ENCODE results near the gene GRAP2. TPM values are rescaled to one million over a fixed set of nuclear protein-coding genes. Genes with fewer than 3 reads are reported as not detected.

The GRAP2 gene
- total RNA-seq, 1 donor: 94.1 TPM

GRCh38 chr22:39908737-39909136 is 7.9 kb downstream of the GRAP2 start:
- H3K4me3 ChIP-seq (ENCODE audit: low read length): no peak overlapping the region
- H3K27me3 ChIP-seq (ENCODE audit: insufficient read depth, low read length): no peaks in the 10 kb centered on the region
- H3K9me3 ChIP-seq (ENCODE audit: low read depth, low read length): no peaks in the 10 kb centered on the region
- H3K4me1 ChIP-seq (ENCODE audit: insufficient read depth, low read length): peaks cover 49% of the 10 kb centered on the region

DNA sequence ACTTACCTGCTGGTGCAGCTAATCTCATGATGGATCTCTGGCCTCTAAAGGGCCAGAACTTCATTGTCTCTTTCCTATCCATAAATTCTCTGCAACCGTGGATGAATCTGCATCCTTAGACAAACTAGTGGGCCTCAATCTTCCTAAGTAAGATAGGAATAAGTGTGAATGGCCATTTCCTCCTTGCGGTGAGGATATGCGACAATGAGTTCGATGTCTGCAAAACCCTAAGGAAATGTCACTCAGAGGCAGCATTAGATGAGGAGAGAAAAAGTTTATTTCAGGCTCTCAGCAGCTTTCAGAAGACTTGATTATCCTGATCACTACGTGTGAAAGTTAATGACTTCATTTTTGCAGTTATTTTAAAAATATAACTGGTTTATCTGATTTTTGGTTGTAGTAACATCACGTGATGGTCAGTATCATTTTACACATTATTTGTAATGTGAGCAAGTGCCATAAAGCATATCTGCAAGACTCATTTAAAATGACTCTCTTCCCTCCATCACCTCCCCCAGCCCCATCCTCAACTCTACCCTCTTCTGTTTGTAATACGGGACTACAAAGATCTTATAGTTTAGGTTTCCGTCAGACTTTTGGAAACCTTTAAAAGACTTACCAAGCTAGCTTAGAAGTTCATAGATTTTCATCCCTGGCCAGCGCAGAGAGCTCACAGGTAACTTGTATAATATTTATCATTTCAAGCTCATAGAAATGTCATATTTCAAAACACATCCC is 10.2 kb downstream of the GRAP2 start:
- no peaks in the 10 kb centered on the region for H3K27me3 ChIP-seq (ENCODE audit: insufficient read depth, low read length)
- peaks cover 72% of the 10 kb centered on the region for H3K4me1 ChIP-seq (ENCODE audit: insufficient read depth, low read length)
- H3K4me3 ChIP-seq (ENCODE audit: low read length): no peak overlapping the region
- H3K9me3 ChIP-seq (ENCODE audit: low read depth, low read length): no peaks in the 10 kb centered on the region

DNA sequence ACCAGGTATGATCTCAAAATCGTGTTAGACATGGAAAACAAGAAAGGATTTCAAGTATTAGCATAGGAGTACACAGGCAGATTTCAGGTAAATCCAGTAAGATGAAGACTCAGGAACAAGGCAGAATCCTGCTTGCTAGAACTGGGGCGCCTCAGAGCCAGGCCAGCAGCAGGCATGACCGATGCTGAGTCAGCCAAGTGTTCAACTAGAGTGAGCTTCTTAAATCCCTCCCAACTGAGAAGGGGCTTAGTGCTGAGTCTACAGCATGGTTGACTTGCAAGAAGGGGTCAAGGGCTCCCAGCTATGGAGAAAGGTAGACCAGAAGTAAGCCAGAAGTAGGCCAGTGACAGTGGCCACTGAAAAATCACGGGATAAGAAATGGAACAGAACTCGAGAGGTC is 12.4 kb downstream of the GRAP2 start:
- Histone ChIP-seq H3K4me1 (ENCODE audit: insufficient read depth, low read length) (peaks cover 85% of the 10 kb centered on the region), H3K27me3 (ENCODE audit: insufficient read depth, low read length) (no peaks in the 10 kb centered on the region), H3K9me3 (ENCODE audit: low read depth, low read length) (no peaks in the 10 kb centered on the region), H3K4me3 (ENCODE audit: low read length) (no peak overlapping the region)

DNA sequence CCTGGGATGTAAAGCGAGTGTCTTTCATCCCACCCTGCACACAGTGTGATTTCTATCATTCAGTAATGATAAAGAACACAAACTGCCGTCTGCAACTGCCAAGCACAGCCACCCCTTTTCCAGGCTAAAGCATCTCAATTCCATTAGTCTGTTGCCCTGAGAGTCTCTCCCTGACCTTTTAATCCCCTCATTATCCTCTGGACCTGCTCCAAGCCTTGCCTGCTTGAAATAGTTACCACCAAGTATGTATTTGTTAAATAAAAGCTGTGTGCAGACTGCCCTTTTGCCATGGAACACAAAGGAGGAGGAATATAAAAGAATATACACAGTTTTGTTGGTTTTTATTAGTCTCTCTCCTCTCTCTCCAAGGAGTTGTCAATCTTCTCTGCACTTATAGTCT is 13.0 kb downstream of the GRAP2 start:
- peaks cover 82% of the 10 kb centered on the region for H3K4me1 ChIP-seq (ENCODE audit: insufficient read depth, low read length)
- no peaks in the 10 kb centered on the region for H3K27me3 ChIP-seq (ENCODE audit: insufficient read depth, low read length)
- no peak overlapping the region for H3K4me3 ChIP-seq (ENCODE audit: low read length)
- H3K9me3 ChIP-seq (ENCODE audit: low read depth, low read length): no peaks in the 10 kb centered on the region

DNA sequence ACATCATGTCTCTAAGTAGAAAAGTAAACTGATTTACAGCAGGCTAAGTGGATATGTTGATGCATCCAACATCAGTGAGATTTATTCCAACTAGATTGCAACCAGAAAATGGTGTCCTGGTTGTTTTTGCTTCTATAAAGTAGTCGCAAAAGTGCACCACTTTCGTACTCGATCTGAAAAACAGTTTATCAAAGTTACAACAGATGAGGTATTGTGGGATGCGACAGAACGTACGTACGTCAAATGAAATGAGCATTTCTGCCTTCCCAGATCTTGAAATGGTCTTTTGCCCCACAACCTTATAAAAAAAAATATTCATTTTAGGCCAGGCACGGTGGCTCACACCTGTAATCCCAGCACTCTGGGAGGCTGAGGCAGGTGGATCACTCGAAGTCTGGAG is 13.7 kb downstream of the GRAP2 start:
- peaks cover 79% of the 10 kb centered on the region for H3K4me1 ChIP-seq (ENCODE audit: insufficient read depth, low read length)
- no peak overlapping the region for H3K4me3 ChIP-seq (ENCODE audit: low read length)
- no peaks in the 10 kb centered on the region for H3K27me3 ChIP-seq (ENCODE audit: insufficient read depth, low read length)
- no peaks in the 10 kb centered on the region for H3K9me3 ChIP-seq (ENCODE audit: low read depth, low read length)

GRCh38 chr22:39915295-39915726 is 14.4 kb downstream of the GRAP2 start:
- H3K4me3 ChIP-seq (ENCODE audit: low read length): no peak overlapping the region
- peaks cover 79% of the 10 kb centered on the region for H3K4me1 ChIP-seq (ENCODE audit: insufficient read depth, low read length)
- no peaks in the 10 kb centered on the region for H3K9me3 ChIP-seq (ENCODE audit: low read depth, low read length)
- no peaks in the 10 kb centered on the region for H3K27me3 ChIP-seq (ENCODE audit: insufficient read depth, low read length)

DNA sequence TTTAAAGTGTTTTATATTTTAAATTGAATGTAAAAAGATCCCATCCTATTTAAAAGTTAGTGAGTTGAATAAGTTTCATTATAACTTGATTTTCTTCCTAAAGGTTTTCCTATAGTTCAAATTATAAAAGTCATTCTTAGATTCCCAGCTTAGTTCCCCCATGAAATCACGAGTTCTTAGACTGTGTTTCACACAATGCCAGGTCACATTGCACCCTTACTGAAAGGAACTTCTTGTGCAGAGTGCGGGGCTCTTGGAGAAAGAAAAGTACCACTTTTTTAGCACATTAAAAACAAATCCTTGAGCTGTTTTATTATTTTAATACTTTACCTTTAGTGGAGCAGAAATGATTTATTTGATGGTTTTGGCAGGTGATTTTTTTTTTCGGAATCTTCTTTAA is 15.6 kb downstream of the GRAP2 start:
- Histone ChIP-seq H3K27me3 (ENCODE audit: insufficient read depth, low read length) (no peaks in the 10 kb centered on the region), H3K9me3 (ENCODE audit: low read depth, low read length) (no peaks in the 10 kb centered on the region), H3K4me3 (ENCODE audit: low read length) (no peak overlapping the region), H3K4me1 (ENCODE audit: insufficient read depth, low read length) (peaks cover 77% of the 10 kb centered on the region)

GRCh38 chr22:39917197-39917643 is 16.3 kb downstream of the GRAP2 start:
- H3K9me3 ChIP-seq (ENCODE audit: low read depth, low read length): no peaks in the 10 kb centered on the region
- peaks cover 73% of the 10 kb centered on the region for H3K4me1 ChIP-seq (ENCODE audit: insufficient read depth, low read length)
- H3K27me3 ChIP-seq (ENCODE audit: insufficient read depth, low read length): no peaks in the 10 kb centered on the region
- no peak overlapping the region for H3K4me3 ChIP-seq (ENCODE audit: low read length)

GRCh38 chr22:39917776-39918495 is 17.1 kb downstream of the GRAP2 start:
- H3K4me1 ChIP-seq (ENCODE audit: insufficient read depth, low read length): peaks cover 73% of the 10 kb centered on the region

GRCh38 chr22:39920134-39920743 is 19.4 kb downstream of the GRAP2 start:
- H3K9me3 ChIP-seq (ENCODE audit: low read depth, low read length): no peaks in the 10 kb centered on the region
- no peaks in the 10 kb centered on the region for H3K27me3 ChIP-seq (ENCODE audit: insufficient read depth, low read length)
- H3K4me1 ChIP-seq (ENCODE audit: insufficient read depth, low read length): peaks cover 71% of the 10 kb centered on the region
- H3K4me3 ChIP-seq (ENCODE audit: low read length): no peak overlapping the region

More at GRCh38 chr22:39917776-39918495, 17.1 kb downstream of the GRAP2 start:
- no peaks in the 10 kb centered on the region for H3K9me3 ChIP-seq (ENCODE audit: low read depth, low read length)
- no peak overlapping the region for H3K4me3 ChIP-seq (ENCODE audit: low read length)
- no peaks in the 10 kb centered on the region for H3K27me3 ChIP-seq (ENCODE audit: insufficient read depth, low read length)

GRCh38 chr22:39923696-39924095 is 22.8 kb downstream of the GRAP2 start:
- Histone ChIP-seq H3K27me3 (ENCODE audit: insufficient read depth, low read length) (no peaks in the 10 kb centered on the region), H3K4me3 (ENCODE audit: low read length) (no peak overlapping the region), H3K9me3 (ENCODE audit: low read depth, low read length) (no peaks in the 10 kb centered on the region), H3K4me1 (ENCODE audit: insufficient read depth, low read length) (peaks cover 82% of the 10 kb centered on the region)

- no peaks in the 10 kb centered on the region for H3K27me3 ChIP-seq (ENCODE audit: insufficient read depth, low read length)
- H3K4me3 ChIP-seq (ENCODE audit: low read length): no peak overlapping the region
- no peaks in the 10 kb centered on the region for H3K9me3 ChIP-seq (ENCODE audit: low read depth, low read length)
- H3K4me1 ChIP-seq (ENCODE audit: insufficient read depth, low read length): peaks cover 84% of the 10 kb centered on the region
These were observed 23.4 kb downstream of the GRAP2 start for GRCh38 chr22:39924286-39924685.

GRCh38 chr22:39925273-39925672 is 24.4 kb downstream of the GRAP2 start:
- H3K9me3 ChIP-seq (ENCODE audit: low read depth, low read length): no peaks in the 10 kb centered on the region
- H3K4me1 ChIP-seq (ENCODE audit: insufficient read depth, low read length): peaks cover 84% of the 10 kb centered on the region
- no peaks in the 10 kb centered on the region for H3K27me3 ChIP-seq (ENCODE audit: insufficient read depth, low read length)
- no peak overlapping the region for H3K4me3 ChIP-seq (ENCODE audit: low read length)

DNA sequence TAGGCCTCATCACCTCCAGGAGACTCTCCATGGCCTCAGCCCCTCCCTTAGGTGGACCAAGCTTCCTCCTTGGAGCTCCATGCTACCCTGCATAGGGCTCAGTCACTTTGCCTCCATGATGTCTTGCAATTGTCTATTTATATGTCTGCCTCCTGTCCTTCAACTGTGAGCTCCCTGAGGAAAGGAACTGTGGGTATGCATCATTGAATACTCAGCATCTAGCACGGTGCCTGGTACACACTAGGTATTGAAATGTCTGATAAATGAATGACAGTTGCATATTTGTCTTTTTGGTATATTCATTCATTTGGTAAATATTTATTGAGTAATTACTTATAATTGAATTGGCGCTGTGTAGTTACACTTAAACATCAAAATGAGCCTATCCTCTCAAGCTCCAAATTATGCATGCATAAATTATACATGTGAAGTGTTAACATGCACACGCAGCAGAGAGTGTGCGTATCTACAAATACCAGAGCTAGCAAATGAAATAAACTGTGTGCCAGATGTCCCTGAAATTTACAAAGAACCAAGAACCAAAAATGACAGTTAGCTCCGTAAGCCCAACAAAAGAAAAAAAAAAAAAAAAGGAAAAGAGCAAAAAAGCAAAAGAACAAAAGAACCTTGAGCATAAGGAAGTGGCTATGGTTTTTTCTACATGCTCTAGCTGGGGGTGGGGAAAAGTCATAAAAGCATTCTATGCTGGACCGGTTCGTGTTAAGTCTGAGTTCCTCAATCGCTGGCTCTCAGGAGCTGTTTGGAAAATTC is 25.2 kb downstream of the GRAP2 start:
- Histone ChIP-seq H3K27me3 (ENCODE audit: insufficient read depth, low read length) (no peaks in the 10 kb centered on the region), H3K4me3 (ENCODE audit: low read length) (peak overlapping the region; percentile 37), H3K9me3 (ENCODE audit: low read depth, low read length) (no peaks in the 10 kb centered on the region), H3K4me1 (ENCODE audit: insufficient read depth, low read length) (peaks cover 84% of the 10 kb centered on the region)

DNA sequence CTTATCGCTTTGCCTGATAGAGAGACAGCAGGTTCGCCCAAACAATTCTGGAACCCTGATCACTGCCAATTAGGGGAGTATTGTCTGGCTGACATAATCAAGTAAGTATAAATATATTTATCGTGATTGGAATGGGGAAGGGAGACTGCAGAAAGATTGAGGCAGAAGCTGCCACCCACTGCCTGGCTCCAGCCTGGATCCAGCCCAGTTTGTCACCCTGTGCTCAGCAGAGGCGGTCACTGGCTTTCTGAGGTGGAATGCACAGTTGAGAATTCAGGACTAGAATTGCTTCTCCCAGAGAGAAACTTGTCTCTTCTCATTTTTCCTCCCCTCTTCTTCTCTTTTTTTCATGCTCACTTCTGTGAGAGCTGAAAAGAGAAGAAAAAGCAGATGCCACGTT is 25.9 kb downstream of the GRAP2 start:
- Histone ChIP-seq H3K27me3 (ENCODE audit: insufficient read depth, low read length) (no peaks in the 10 kb centered on the region), H3K4me3 (ENCODE audit: low read length) (peak overlapping the region; percentile 37), H3K4me1 (ENCODE audit: insufficient read depth, low read length) (peaks cover 87% of the 10 kb centered on the region), H3K9me3 (ENCODE audit: low read depth, low read length) (no peaks in the 10 kb centered on the region)

All from mononuclear cell (primary cell).